Stomach (tissue), 9 donors: ENCODE results near the gene PRAME. TPM values are rescaled to one million over a fixed set of nuclear protein-coding genes. Genes with fewer than 3 reads are reported as not detected.

ENCODE experiments used
- DNase-seq, 2 donors: peaks; one replicate each; pipeline versions ENCODE4 v3.0.0 to v3.0.0-alpha.2; 2013 to 2019
- H3K27ac ChIP-seq, 5 donors: fragments of 200-600 bp in 4 of 5; sonication (generic) in 4 of 5; one replicate each; pipeline ENCODE4 v1.5.1; 2013 to 2019; ENCODE audit warnings: mild to moderate bottlenecking in 1 of 5, moderate library complexity in 1 of 5
- H3K27me3 ChIP-seq, 3 donors: fragments of 200-600 bp; sonication (generic); one replicate each; pipeline ENCODE4 v1.5.1; 2017 to 2019; ENCODE audit warnings: mixed run types in 1 of 3
- H3K36me3 ChIP-seq, 4 donors: fragments of 200-600 bp; sonication (generic); 1 replicate in 3 of 4; 2 replicates in 1 of 4; pipeline ENCODE4 v1.5.1; 2016 to 2019
- H3K4me1 ChIP-seq, 4 donors: fragments of 200-600 bp; sonication (generic); one replicate each; pipeline ENCODE4 v1.5.1; 2016 to 2019
- H3K4me3 ChIP-seq, 4 donors: fragments of 200-600 bp; sonication (generic) in 3 of 4; one replicate each; pipeline ENCODE4 v1.5.1; 2016 to 2019; ENCODE audit warnings: mild to moderate bottlenecking in 1 of 4
- H3K9me3 ChIP-seq, 4 donors: fragments of 200-600 bp; sonication (generic); one replicate each; pipeline ENCODE4 v1.5.1; 2016 to 2019
- CTCF ChIP-seq, 7 experiments: fragments of 450-650 bp in 4 of 7; fragments of 200-600 bp in 3 of 7; sonication (generic) in 3 of 7; IDR thresholded peaks; one replicate each; pipeline ENCODE4 v1.5.1; 2016 to 2019; ENCODE audit warnings: antibody characterized with exemption in 7 of 7, control low read depth in 2 of 7, mild to moderate bottlenecking in 1 of 7
- EP300 ChIP-seq: sonication (generic); formaldehyde crosslinking; IDR thresholded peaks from one replicate; pipeline ENCODE4 v1.6.1; 2017; ENCODE audit warnings: antibody characterized with exemption
- POLR2A ChIP-seq, 4 donors: fragments of 450-650 bp; IDR thresholded peaks; one replicate each; pipeline ENCODE4 v1.6.1; 2016; ENCODE audit warnings: antibody characterized with exemption in 4 of 4, control low read depth in 2 of 4, mild to moderate bottlenecking in 1 of 4, moderate library complexity in 1 of 4
- POLR2AphosphoS5 ChIP-seq, 3 donors: sonication (generic); formaldehyde crosslinking; IDR thresholded peaks; one replicate each; pipeline ENCODE4 v1.6.1; 2016; ENCODE audit warnings: antibody characterized with exemption in 3 of 3
- WGBS, 5 donors: extraction: QIAGEN DNeasy Blood & Tissue Kit in 3 of 5; methylation state at CpG; one replicate each; pipeline versions ENCODE4 v1.1.5 to v1.1.7; 2013 to 2018; 5-methylcytosine and 5-hydroxymethylcytosine counted together
- intact Hi-C: fragments of 100-400 bp; cut with DNase I; formaldehyde crosslinking; loops from one replicate; pipeline ENCODE4 v1.15.1; 2023; ENCODE audit warnings: low total_unique reads
- polyA plus RNA-seq, 3 donors: library from polyadenylated mRNA; stranded (reverse); fragments of 200-250 nt; gene quantifications; one replicate each; pipeline ENCODE4 v1.2.3, GENCODE V29; 2013
- small RNA-seq, 4 donors: library from RNA; depleted of rRNA; stranded (forward); fragments of <200 nt; gene quantifications; one replicate each; pipeline ENCODE3, GENCODE V24; 2016
- total RNA-seq, 5 donors: library from RNA; depleted of rRNA; stranded (reverse); fragments of >200 nt; gene quantifications; one replicate each; pipeline versions ENCODE4 v1.1.0 to v1.2.3, GENCODE V29; 2014 to 2016
- donor health status: healthy with polysubstance abuse.
- donor health status: Bipolar disorder and iron deficiency.
- donor health status: healthy.

Gene PRAME
- total and polyA plus RNA-seq, 8 donors, result not detected

GRCh38 chr22:22506736-22507135, 52.3 kb downstream of the PRAME start:
- no peak for DNase-seq
- 94 to 100% (median 95%) methylated on average over 1 of the region's 1 CpG for WGBS, 5 donors
- intact Hi-C loops, result no loop called here

GRCh38 chr22:22498267-22498666, 60.8 kb downstream of the PRAME start:
- intact Hi-C loops, result no loop called here
- WGBS, 5 donors, result 61 to 70% (median 66%) methylated on average over 2 of the region's 2 CpGs
- H3K36me3 ChIP-seq, result peaks cover 0 to 15% (median 0%) of the 10 kb centered on the region in 4 donors

More at GRCh38 chr22:22506736-22507135, 52.3 kb downstream of the PRAME start:
- H3K36me3 ChIP-seq, result peaks cover 0 to 2% (median 0%) of the 10 kb centered on the region in 4 donors
- H3K4me3 ChIP-seq, result no peak overlapping the region
- H3K27me3 ChIP-seq, result peaks cover 0 to 13% (median 8%) of the 10 kb centered on the region in 3 donors
- peaks cover 0 to 18% (median 12%) of the 10 kb centered on the region in 4 donors for H3K4me1 ChIP-seq
- H3K9me3 ChIP-seq, result peaks cover 0 to 23% (median 10%) of the 10 kb centered on the region in 4 donors
- no peak overlapping the region for H3K27ac ChIP-seq
- no peak for TF ChIP-seq POLR2AphosphoS5 (IDR thresholded peaks at IDR 0.05)
- TF ChIP-seq POLR2A (IDR thresholded peaks at IDR 0.05), result no peak
- TF ChIP-seq EP300, result no peak
- no peak for TF ChIP-seq CTCF (IDR thresholded peaks at IDR 0.05)

More at GRCh38 chr22:22498267-22498666, 60.8 kb downstream of the PRAME start:
- Histone ChIP-seq H3K27me3 (no peaks in the 10 kb centered on the region), H3K4me1 (no peaks in the 10 kb centered on the region), H3K9me3 (no peaks in the 10 kb centered on the region), H3K27ac (no peak overlapping the region), H3K4me3 (no peak overlapping the region)
- no peak for TF ChIP-seq POLR2A (IDR thresholded peaks at IDR 0.05)
- TF ChIP-seq EP300, result no peak
- TF ChIP-seq POLR2AphosphoS5 (IDR thresholded peaks at IDR 0.05), result no peak
- TF ChIP-seq CTCF (IDR thresholded peaks at IDR 0.05), result no peak
- no peak for DNase-seq

Small RNAs within 50 kb of the gene (small RNA-seq; reads per million reads assigned to genes)
- 0 reads per million in 4 donors for gene IGLV2-34

Other genes with a start within 250 kb of the PRAME start
- 1 to 10 TPM in 1 of 5 donors, under 1 TPM in 3, not detected in 1; under 0.01 to 1.3 (median 0.57) TPM for gene ZNF280B, start 50.5 kb downstream of the PRAME start, total RNA-seq
- gene ZNF280B, start 50.5 kb downstream of the PRAME start, polyA plus RNA-seq, result under 1 TPM; 0.10 to 0.15 (median 0.12) TPM
- gene ZNF280A, start 39.0 kb downstream of the PRAME start, total RNA-seq, result not detected
- gene ZNF280A, start 39.0 kb downstream of the PRAME start, polyA plus RNA-seq, result not detected
- not detected for gene GGTLC2, start 85.3 kb upstream of the PRAME start, total RNA-seq
- gene GGTLC2, start 85.3 kb upstream of the PRAME start, polyA plus RNA-seq, result not detected